Measurements from ENCODE around the gene SLC25A43. TPM values are rescaled to one million over a fixed set of nuclear protein-coding genes. Genes with fewer than 3 reads are reported as not detected.
A peak's percentile ranks its signal among the peaks of the same experiment; 100 is the strongest.
"Not testable (repeated sequence)": the region's sequence is repeated elsewhere in the genome, so short reads cannot be mapped to it uniquely, and the experiment has no call there.

SLC25A43 gene
- total RNA-seq, 5 donors from 2014 or later (not counting 1 experiment from before 2014, with no cell fraction given): 1.7 to 6.4 (median 5.3) TPM

DNA sequence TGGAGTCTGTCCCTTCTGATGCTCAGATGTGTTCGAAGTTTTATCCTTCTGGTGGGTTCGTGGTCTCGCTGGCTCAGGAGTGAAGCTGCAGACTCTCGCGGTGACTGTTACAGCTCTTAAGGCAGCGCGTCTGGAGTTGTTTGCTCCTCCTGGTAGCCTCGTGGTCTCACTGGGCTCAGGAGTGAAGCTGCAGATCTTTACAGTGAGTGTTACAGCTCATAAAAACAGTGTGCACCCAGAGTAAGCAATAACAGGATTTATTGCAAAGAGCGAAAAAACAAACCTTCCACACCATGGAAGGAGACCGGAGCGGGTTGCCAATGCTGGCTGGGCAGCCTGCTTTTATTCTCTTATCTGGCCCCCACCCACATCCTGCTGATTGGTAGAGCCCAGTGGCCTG is 87.6 kb downstream of the SLC25A43 start:
- ChIA-PET POLR2A (no interaction called here), CTCF (interaction anchor here in 1 of 2 donors (0.7 kb wide), 1 partner anchor 113 kb away, joined by 3 read pairs; no protein-coding TSS in a partner anchor)
- no peaks in the 10 kb centered on the region for H3K27me3 ChIP-seq (replicated peaks in 1 of 2; ENCODE audit: control insufficient read depth in 2 of 2, extremely low read depth in 1 of 2, insufficient read depth in 2 of 2, low read length in 1 of 2)
- H3K4me3 Mint-ChIP-seq: no peak overlapping the region
- no peak for ATAC-seq (replicated peaks in 1 of 4)
- 55% methylated on average over 4 of the region's 11 CpGs for WGBS (ENCODE audit: insufficient coverage)
- peaks cover 0 to 15% of the 10 kb centered on the region in 2 donors for H3K27me3 Mint-ChIP-seq
- no peak for DNase-seq
- H3K36me3 Mint-ChIP-seq: no peaks in the 10 kb centered on the region
- H3K9me3 ChIP-seq: no peaks in the 10 kb centered on the region
- H3K4me1 ChIP-seq (ENCODE audit: control insufficient read depth in 1 of 2, extremely low read depth in 1 of 2, insufficient read depth in 2 of 2, low read length in 2 of 2): peaks cover 2 to 12% of the 10 kb centered on the region in 2 experiments
- no peaks in the 10 kb centered on the region for H3K36me3 ChIP-seq (ENCODE audit: control insufficient read depth in 2 of 2, extremely low read depth in 1 of 2, insufficient read depth in 1 of 2, low read length in 1 of 2)
- no peak overlapping the region for H3K4me3 ChIP-seq (ENCODE audit: control insufficient read depth in 1 of 2, extremely low read depth in 1 of 2, low read length in 1 of 2)
- H3K4me1 Mint-ChIP-seq: peaks cover 0 to 9% (median 6%) of the 10 kb centered on the region in 3 donors
- H3K27ac ChIP-seq (ENCODE audit: low read length): no peak overlapping the region
- no peaks in the 10 kb centered on the region for H3K9me3 Mint-ChIP-seq
- H3K27ac Mint-ChIP-seq: no peak overlapping the region

- H3K9me3 ChIP-seq; H3K27ac ChIP-seq (ENCODE audit: low read length); H3K4me1 Mint-ChIP-seq; H3K36me3 ChIP-seq (ENCODE audit: control insufficient read depth in 2 of 2, extremely low read depth in 1 of 2, insufficient read depth in 1 of 2, low read length in 1 of 2); POLR2A ChIA-PET; H3K36me3 Mint-ChIP-seq; ATAC-seq (replicated peaks in 1 of 4); DNase-seq; H3K4me3 ChIP-seq (ENCODE audit: control insufficient read depth in 1 of 2, extremely low read depth in 1 of 2, low read length in 1 of 2); H3K4me1 ChIP-seq (ENCODE audit: control insufficient read depth in 1 of 2, extremely low read depth in 1 of 2, insufficient read depth in 2 of 2, low read length in 2 of 2); H3K4me3 Mint-ChIP-seq; H3K27ac Mint-ChIP-seq; H3K9me3 Mint-ChIP-seq; H3K27me3 ChIP-seq (replicated peaks in 1 of 2; ENCODE audit: control insufficient read depth in 2 of 2, extremely low read depth in 1 of 2, insufficient read depth in 2 of 2, low read length in 1 of 2): not testable (repeated sequence)
- CTCF ChIA-PET: interaction anchor here in 1 of 2 donors (0.6 kb wide), 1 partner anchor 20 kb away, joined by 4 read pairs; no protein-coding TSS in a partner anchor
- peaks cover 0 to 15% of the 10 kb centered on the region in 2 donors for H3K27me3 Mint-ChIP-seq
- WGBS (ENCODE audit: insufficient coverage): 100% methylated on average over 2 of the region's 24 CpGs
Observed at GRCh38 chrX:119487766-119488165, 88.6 kb downstream of the SLC25A43 start.

DNA sequence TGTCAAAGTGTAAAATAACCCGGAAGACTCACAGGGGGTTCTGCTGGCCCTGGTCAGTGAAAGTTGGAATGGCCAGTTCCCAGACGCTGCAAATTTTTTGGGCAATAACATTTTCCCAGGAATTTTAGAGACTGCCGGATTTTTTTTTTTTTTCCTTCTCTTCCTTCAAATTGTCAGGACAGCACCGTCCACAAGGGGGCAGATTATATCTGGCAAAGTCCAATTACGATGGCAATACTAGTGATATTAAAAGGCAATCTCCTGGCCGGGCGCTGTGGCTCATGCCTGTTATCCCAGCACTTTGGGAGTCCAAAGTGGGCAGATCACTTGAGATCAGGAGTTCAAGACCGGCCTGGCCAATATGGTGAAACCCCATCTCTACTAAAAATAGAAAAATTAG is 89.6 kb downstream of the SLC25A43 start:
- H3K27me3 ChIP-seq (replicated peaks in 1 of 2; ENCODE audit: control insufficient read depth in 2 of 2, extremely low read depth in 1 of 2, insufficient read depth in 2 of 2, low read length in 1 of 2): no peaks in the 10 kb centered on the region
- Mint-ChIP-seq H3K4me3 (no peak overlapping the region), H3K27me3 (peaks cover 0 to 15% of the 10 kb centered on the region in 2 donors), H3K27ac (no peak overlapping the region), H3K4me1 (peaks cover 0 to 2% (median 0%) of the 10 kb centered on the region in 3 donors), H3K36me3 (no peaks in the 10 kb centered on the region), H3K9me3 (no peaks in the 10 kb centered on the region)
- H3K9me3 ChIP-seq: no peaks in the 10 kb centered on the region
- DNase-seq: peak in 17 of 35 experiments; percentile 8 to 61 (median 24)
- no peak overlapping the region for H3K27ac ChIP-seq (ENCODE audit: low read length)
- H3K4me1 ChIP-seq (ENCODE audit: control insufficient read depth in 1 of 2, extremely low read depth in 1 of 2, insufficient read depth in 2 of 2, low read length in 2 of 2): no peaks in the 10 kb centered on the region
- ChIA-PET POLR2A (no interaction called here), CTCF (interaction anchor here in 1 of 2 donors (0.5 to 0.9 kb wide), 4 partner anchors 11 to 1006 kb away, joined by 3 to 7 read pairs (median 4); no protein-coding TSS in a partner anchor)
- no peaks in the 10 kb centered on the region for H3K36me3 ChIP-seq (ENCODE audit: control insufficient read depth in 2 of 2, extremely low read depth in 1 of 2, insufficient read depth in 1 of 2, low read length in 1 of 2)
- WGBS (ENCODE audit: insufficient coverage): no CpG with 5 or more reads among the region's 8 CpGs
- no peak overlapping the region for H3K4me3 ChIP-seq (ENCODE audit: control insufficient read depth in 1 of 2, extremely low read depth in 1 of 2, low read length in 1 of 2)
- no peak for ATAC-seq (replicated peaks in 1 of 4)

DNA sequence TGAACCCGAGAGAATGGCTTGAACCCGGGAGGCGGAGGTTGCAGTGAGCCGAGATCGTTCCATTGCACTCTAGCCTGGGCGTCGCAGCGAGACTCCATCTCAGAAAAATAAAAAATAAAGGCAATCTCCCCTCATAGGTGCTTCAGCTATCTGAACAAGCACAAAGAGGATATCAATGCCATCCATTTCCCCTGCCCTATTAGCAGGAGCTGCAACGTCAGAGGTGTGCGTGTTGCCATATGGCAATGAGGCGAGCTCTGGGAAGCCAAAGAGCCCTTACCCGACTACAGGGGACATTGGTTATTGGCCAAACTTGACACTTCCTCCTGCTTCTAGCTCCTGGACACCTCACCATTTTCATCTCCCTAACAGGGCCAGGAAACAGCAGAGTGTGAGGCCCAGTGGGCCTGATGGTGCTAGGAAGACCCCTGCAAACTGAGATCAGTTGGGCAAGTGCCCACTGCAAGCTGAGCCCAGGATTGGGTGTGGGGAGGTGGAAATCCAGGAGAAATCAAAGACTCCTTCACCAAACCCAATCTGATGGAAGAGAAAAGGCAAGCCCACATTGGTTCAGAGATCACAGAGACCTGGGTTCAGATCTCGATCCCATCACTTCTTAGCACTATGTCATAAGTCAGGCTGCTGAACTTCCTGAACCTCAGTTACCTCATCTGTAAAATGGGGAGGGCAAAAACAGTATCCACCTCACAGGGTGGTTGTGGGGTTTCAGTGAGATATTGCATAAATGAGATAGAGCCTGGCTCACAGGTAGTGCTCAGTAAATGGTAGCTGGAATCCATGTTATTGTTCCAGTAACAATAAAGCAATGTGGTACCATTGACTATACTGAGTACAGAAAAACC is 90.3 kb downstream of the SLC25A43 start:
- no peak overlapping the region for H3K4me3 ChIP-seq (ENCODE audit: control insufficient read depth in 1 of 2, extremely low read depth in 1 of 2, low read length in 1 of 2)
- H3K9me3 ChIP-seq: no peaks in the 10 kb centered on the region
- CTCF ChIA-PET: interaction anchor here in 1 of 2 donors (0.5 to 0.9 kb wide), 4 partner anchors 12 to 1005 kb away, joined by 3 to 7 read pairs (median 4); no protein-coding TSS in a partner anchor
- H3K27me3 ChIP-seq (replicated peaks in 1 of 2; ENCODE audit: control insufficient read depth in 2 of 2, extremely low read depth in 1 of 2, insufficient read depth in 2 of 2, low read length in 1 of 2): no peaks in the 10 kb centered on the region
- H3K9me3 Mint-ChIP-seq: no peaks in the 10 kb centered on the region
- DNase-seq: no peak
- ATAC-seq (replicated peaks in 1 of 4): no peak
- POLR2A ChIA-PET: no interaction called here
- no peak overlapping the region for H3K27ac ChIP-seq (ENCODE audit: low read length)
- no peaks in the 10 kb centered on the region for H3K36me3 Mint-ChIP-seq
- H3K27me3 Mint-ChIP-seq: peaks cover 0 to 13% of the 10 kb centered on the region in 2 donors
- no peak overlapping the region for H3K27ac Mint-ChIP-seq
- no CpG with 5 or more reads among the region's 13 CpGs for WGBS (ENCODE audit: insufficient coverage)
- peaks cover 0 to 2% (median 0%) of the 10 kb centered on the region in 3 donors for H3K4me1 Mint-ChIP-seq
- H3K4me3 Mint-ChIP-seq: no peak overlapping the region
- no peaks in the 10 kb centered on the region for H3K4me1 ChIP-seq (ENCODE audit: control insufficient read depth in 1 of 2, extremely low read depth in 1 of 2, insufficient read depth in 2 of 2, low read length in 2 of 2)
- no peaks in the 10 kb centered on the region for H3K36me3 ChIP-seq (ENCODE audit: control insufficient read depth in 2 of 2, extremely low read depth in 1 of 2, insufficient read depth in 1 of 2, low read length in 1 of 2)

GRCh38 chrX:119492463-119492862 is 93.3 kb downstream of the SLC25A43 start:
- Histone ChIP-seq H3K9me3 (no peaks in the 10 kb centered on the region), H3K4me3 (ENCODE audit: control insufficient read depth in 1 of 2, extremely low read depth in 1 of 2, low read length in 1 of 2) (no peak overlapping the region), H3K36me3 (ENCODE audit: control insufficient read depth in 2 of 2, extremely low read depth in 1 of 2, insufficient read depth in 1 of 2, low read length in 1 of 2) (no peaks in the 10 kb centered on the region), H3K27ac (ENCODE audit: low read length) (no peak overlapping the region), H3K4me1 (ENCODE audit: control insufficient read depth in 1 of 2, extremely low read depth in 1 of 2, insufficient read depth in 2 of 2, low read length in 2 of 2) (peaks cover 0 to 8% of the 10 kb centered on the region in 2 experiments), H3K27me3 (replicated peaks in 1 of 2; ENCODE audit: control insufficient read depth in 2 of 2, extremely low read depth in 1 of 2, insufficient read depth in 2 of 2, low read length in 1 of 2) (no peaks in the 10 kb centered on the region)
- H3K9me3 Mint-ChIP-seq: no peaks in the 10 kb centered on the region
- no peak overlapping the region for H3K4me3 Mint-ChIP-seq
- no peaks in the 10 kb centered on the region for H3K36me3 Mint-ChIP-seq
- no peak for ATAC-seq (replicated peaks in 1 of 4)
- no peak overlapping the region for H3K27ac Mint-ChIP-seq
- peaks cover 8 to 18% (median 11%) of the 10 kb centered on the region in 3 donors for H3K4me1 Mint-ChIP-seq
- POLR2A ChIA-PET: no interaction called here
- H3K27me3 Mint-ChIP-seq: peaks cover 0 to 4% of the 10 kb centered on the region in 2 donors
- no peak for DNase-seq
- no CpG with 5 or more reads among the region's 2 CpGs for WGBS (ENCODE audit: insufficient coverage)
- CTCF ChIA-PET: interaction anchor here in 1 of 2 donors (0.6 kb wide), 1 partner anchor 204 kb away, joined by 3 read pairs; no protein-coding TSS in a partner anchor

GRCh38 chrX:119493851-119494495 is 94.8 kb downstream of the SLC25A43 start:
- H3K9me3 ChIP-seq; H3K27ac Mint-ChIP-seq; DNase-seq; H3K4me1 ChIP-seq (ENCODE audit: control insufficient read depth in 1 of 2, extremely low read depth in 1 of 2, insufficient read depth in 2 of 2, low read length in 2 of 2); H3K27ac ChIP-seq (ENCODE audit: low read length); H3K4me3 Mint-ChIP-seq; H3K36me3 Mint-ChIP-seq; H3K36me3 ChIP-seq (ENCODE audit: control insufficient read depth in 2 of 2, extremely low read depth in 1 of 2, insufficient read depth in 1 of 2, low read length in 1 of 2); H3K27me3 Mint-ChIP-seq; POLR2A ChIA-PET; H3K27me3 ChIP-seq (replicated peaks in 1 of 2; ENCODE audit: control insufficient read depth in 2 of 2, extremely low read depth in 1 of 2, insufficient read depth in 2 of 2, low read length in 1 of 2); H3K4me3 ChIP-seq (ENCODE audit: control insufficient read depth in 1 of 2, extremely low read depth in 1 of 2, low read length in 1 of 2); H3K9me3 Mint-ChIP-seq; ATAC-seq (replicated peaks in 1 of 4): not testable (repeated sequence)
- peaks cover 8 to 15% (median 14%) of the 10 kb centered on the region in 3 donors for H3K4me1 Mint-ChIP-seq
- WGBS (ENCODE audit: insufficient coverage): no CpG with 5 or more reads among the region's 10 CpGs
- CTCF ChIA-PET: interaction anchor here (0.6 to 0.8 kb wide), 5 partner anchors 9 to 80 kb away, joined by 3 to 8 read pairs (median 4); no protein-coding TSS in a partner anchor

All from T-cell (primary cell).